Endodermal cell (in vitro differentiated cells): Measurements from ENCODE around the gene BCORL1. TPM values are rescaled to one million over a fixed set of nuclear protein-coding genes. Genes with fewer than 3 reads are reported as not detected.

Source experiments
- DNase-seq: peaks from one replicate; pipeline ENCODE4 v3.0.0-alpha.2; 2017
- H3K27ac ChIP-seq: 2 replicates; pipeline ENCODE4 v1.5.1; 2013; ENCODE audit warnings: mild to moderate bottlenecking, low read depth, low read length, moderate library complexity
- H3K27me3 ChIP-seq: 2 replicates; pipeline ENCODE4 v1.6.1; 2013; ENCODE audit warnings: mild to moderate bottlenecking, low read length, moderate library complexity; ENCODE audit not compliant: insufficient read depth, control insufficient read depth, poor library complexity, severe bottlenecking
- H3K36me3 ChIP-seq: 2 replicates; pipeline ENCODE4 v1.7.0; 2013; ENCODE audit warnings: mild to moderate bottlenecking, low read length, moderate library complexity; ENCODE audit not compliant: control insufficient read depth, insufficient read depth
- H3K4me1 ChIP-seq: one replicate; pipeline ENCODE4 v1.7.0; 2013; ENCODE audit warnings: low read length; ENCODE audit not compliant: control insufficient read depth, insufficient read depth
- H3K4me3 ChIP-seq: 2 replicates; pipeline ENCODE4 v1.5.1; 2013; ENCODE audit warnings: mild to moderate bottlenecking, low read length, moderate library complexity
- H3K9ac ChIP-seq: 2 replicates; pipeline ENCODE4 v1.6.1; 2013; ENCODE audit warnings: mild to moderate bottlenecking, low read length, moderate library complexity; ENCODE audit not compliant: poor library complexity, severe bottlenecking; ENCODE audit errors: extremely low read depth
- H3K9me3 ChIP-seq: 2 replicates; pipeline ENCODE4 v1.6.1; 2013; ENCODE audit warnings: mild to moderate bottlenecking, low read length, moderate library complexity; ENCODE audit not compliant: control insufficient read depth
- H3K27ac Mint-ChIP-seq: 2 replicates; pipeline ENCODE4 v1.8.0; 2020; ENCODE audit warnings: mixed read lengths
- H3K27me3 Mint-ChIP-seq: 2 replicates; pipeline ENCODE4 v1.8.0; 2021; ENCODE audit warnings: mild to moderate bottlenecking, mixed read lengths; ENCODE audit not compliant: insufficient read depth
- H3K36me3 Mint-ChIP-seq: 2 replicates; pipeline ENCODE4 v1.8.0; 2020; ENCODE audit warnings: low read depth, mixed read lengths
- H3K4me1 Mint-ChIP-seq: 2 replicates; pipeline ENCODE4 v1.8.0; 2020; ENCODE audit warnings: mixed read lengths
- H3K4me3 Mint-ChIP-seq: 2 replicates; pipeline ENCODE4 v1.8.0; 2020; ENCODE audit warnings: mild to moderate bottlenecking, moderate library complexity, mixed read lengths
- H3K9me3 Mint-ChIP-seq: 2 replicates; pipeline ENCODE4 v1.8.0; 2020; ENCODE audit warnings: mild to moderate bottlenecking, mixed read lengths
- CTCF ChIP-seq: fragments of 200-600 bp; sonication (generic); conservative IDR thresholded peaks from 2 replicates; pipeline ENCODE4 v1.5.0; 2021; ENCODE audit warnings: antibody characterized with exemption, mild to moderate bottlenecking
- WGBS, 2 experiments: methylation state at CpG; one replicate each; pipeline versions ENCODE4 v1.1.5 to v1.1.7; 2013; ENCODE audit warnings: missing lambda C conversion rate in 2 of 2, mixed read lengths in 1 of 2; ENCODE audit not compliant: insufficient coverage in 1 of 2, insufficient read length in 1 of 2; 5-methylcytosine and 5-hydroxymethylcytosine counted together
- total RNA-seq, 2 donors: library from RNA; stranded (reverse); fragmentation: NEBNext Ultra II Directional in 1 of 2; extraction: Animal tissue kit (Norgen Biotek cat#: 25700) in 1 of 2; gene quantifications; 2 replicates in 1 of 2; 3 replicates in 1 of 2; pipeline ENCODE4 v1.2.1, GENCODE V29; 2021

The BCORL1 gene
- total RNA-seq, 2 donors from 2014 or later: 24.5 to 29.9 TPM

- no peak for DNase-seq
- H3K27me3 ChIP-seq: no peaks in the 10 kb centered on the region
- H3K9me3 Mint-ChIP-seq: peaks cover 51% of the 10 kb centered on the region
- H3K9ac ChIP-seq: no peak overlapping the region
- no peaks in the 10 kb centered on the region for H3K9me3 ChIP-seq
- TF ChIP-seq CTCF: no peak
- no peaks in the 10 kb centered on the region for H3K4me1 ChIP-seq
- H3K4me1 Mint-ChIP-seq: no peaks in the 10 kb centered on the region
- H3K36me3 Mint-ChIP-seq: peaks cover 27% of the 10 kb centered on the region
- H3K27ac ChIP-seq: no peak overlapping the region
- H3K27ac Mint-ChIP-seq: no peak overlapping the region
- no peak overlapping the region for H3K4me3 ChIP-seq
- H3K4me3 Mint-ChIP-seq: no peak overlapping the region
- H3K27me3 Mint-ChIP-seq: no peaks in the 10 kb centered on the region
- WGBS, 2 experiments: 97 to 100% methylated on average over 2 to 13 of the region's 13 CpGs
- no peaks in the 10 kb centered on the region for H3K36me3 ChIP-seq
These were observed 31.9 kb downstream of the BCORL1 start for GRCh38 chrX:130014356-130014755.

GRCh38 chrX:130014770-130015169, 32.3 kb downstream of the BCORL1 start:
- Mint-ChIP-seq H3K9me3 (peaks cover 50% of the 10 kb centered on the region), H3K4me1 (no peaks in the 10 kb centered on the region), H3K27me3 (no peaks in the 10 kb centered on the region), H3K36me3 (peaks cover 22% of the 10 kb centered on the region), H3K27ac (no peak overlapping the region), H3K4me3 (no peak overlapping the region)
- WGBS, 2 experiments: 90 to 93% methylated on average over 7 to 12 of the region's 12 CpGs
- Histone ChIP-seq H3K4me3 (no peak overlapping the region), H3K27me3 (no peaks in the 10 kb centered on the region), H3K9ac (no peak overlapping the region), H3K4me1 (no peaks in the 10 kb centered on the region), H3K9me3 (no peaks in the 10 kb centered on the region), H3K27ac (no peak overlapping the region), H3K36me3 (no peaks in the 10 kb centered on the region)
- DNase-seq: no peak
- no peak for TF ChIP-seq CTCF

- Mint-ChIP-seq H3K36me3 (peaks cover 21% of the 10 kb centered on the region), H3K4me3 (no peak overlapping the region), H3K27me3 (no peaks in the 10 kb centered on the region), H3K4me1 (no peaks in the 10 kb centered on the region), H3K27ac (no peak overlapping the region), H3K9me3 (peaks cover 51% of the 10 kb centered on the region)
- no peak overlapping the region for H3K9ac ChIP-seq
- H3K27ac ChIP-seq: no peak overlapping the region
- no peaks in the 10 kb centered on the region for H3K36me3 ChIP-seq
- no peak for DNase-seq
- no peak for TF ChIP-seq CTCF
- no peak overlapping the region for H3K4me3 ChIP-seq
- no peaks in the 10 kb centered on the region for H3K27me3 ChIP-seq
- no peaks in the 10 kb centered on the region for H3K4me1 ChIP-seq
- H3K9me3 ChIP-seq: no peaks in the 10 kb centered on the region
- WGBS, 2 experiments: 93 to 100% methylated on average over 6 to 15 of the region's 15 CpGs
These were observed 32.7 kb downstream of the BCORL1 start for GRCh38 chrX:130015181-130015580.
